CD14-positive monocyte (primary cell): ENCODE measurements around the gene KIF2A. TPM values are rescaled to one million over a fixed set of nuclear protein-coding genes. Genes with fewer than 3 reads are reported as not detected.

ENCODE experiments used
- DNase-seq, 3 donors: peaks; one replicate each; pipeline ENCODE4 v3.0.0-alpha.2; 2011 to 2022
- H2AFZ ChIP-seq: 2 replicates; pipeline ENCODE4 v1.6.0; 2012; ENCODE audit warnings: mild to moderate bottlenecking, low read depth, low read length, inconsistent platforms; ENCODE audit not compliant: insufficient read depth, poor library complexity, severe bottlenecking
- H3K27ac ChIP-seq, 2 donors: 1 replicate in 1 of 2; 2 replicates in 1 of 2; pipeline ENCODE4 v1.5.1; 2012 to 2013; ENCODE audit warnings: low read length in 2 of 2, control low read depth in 1 of 2, inconsistent platforms in 1 of 2, low read depth in 1 of 2, mild to moderate bottlenecking in 1 of 2
- H3K27me3 ChIP-seq, 2 donors: one replicate each; pipeline versions ENCODE4 v1.6.0 to v1.6.1; 2011 to 2013; ENCODE audit warnings: low read length in 2 of 2; ENCODE audit not compliant: control insufficient read depth in 2 of 2, insufficient read depth in 2 of 2
- H3K36me3 ChIP-seq, 2 donors: replicated peaks in 1 of 2; 1 replicate in 1 of 2; 2 replicates in 1 of 2; pipeline versions ENCODE4 v1.5.1 to v1.6.1; 2012 to 2013; ENCODE audit warnings: low read length in 2 of 2, control low read depth in 1 of 2, inconsistent platforms in 1 of 2, mild to moderate bottlenecking in 1 of 2; ENCODE audit not compliant: insufficient read depth in 2 of 2, control insufficient read depth in 1 of 2
- H3K4me1 ChIP-seq, 2 donors: 1 replicate in 1 of 2; 2 replicates in 1 of 2; pipeline versions ENCODE4 v1.5.1 to v1.6.1; 2012 to 2013; ENCODE audit warnings: low read length in 2 of 2, control low read depth in 1 of 2, inconsistent platforms in 1 of 2, mild to moderate bottlenecking in 1 of 2, moderate library complexity in 1 of 2; ENCODE audit not compliant: insufficient read depth in 2 of 2, control insufficient read depth in 1 of 2
- H3K4me2 ChIP-seq: replicated peaks from 2 replicates; pipeline ENCODE3; 2012; ENCODE audit warnings: low read length, moderate library complexity, mild to moderate bottlenecking; ENCODE audit not compliant: poor library complexity, severe bottlenecking; ENCODE audit errors: extremely low read depth
- H3K4me3 ChIP-seq, 3 experiments: fragments of 200-600 bp in 1 of 3; sonication (generic) in 1 of 3; replicated peaks in 1 of 3; 1 replicate in 2 of 3; 2 replicates in 1 of 3; pipeline ENCODE4 v1.5.1; 2011 to 2013; ENCODE audit warnings: low read length in 3 of 3, mild to moderate bottlenecking in 3 of 3, control low read depth in 2 of 3, low read depth in 2 of 3, inconsistent platforms in 1 of 3, moderate library complexity in 1 of 3
- H3K79me2 ChIP-seq: 2 replicates; pipeline ENCODE4 v1.6.0; 2012; ENCODE audit warnings: mild to moderate bottlenecking, control low read depth, inconsistent platforms, low read length, moderate library complexity; ENCODE audit not compliant: insufficient read depth
- H3K9ac ChIP-seq: 2 replicates; pipeline ENCODE4 v1.6.0; 2017; ENCODE audit warnings: low read length, mild to moderate bottlenecking; ENCODE audit not compliant: insufficient read depth, poor library complexity, severe bottlenecking
- H3K9me3 ChIP-seq, 2 donors: replicated peaks in 1 of 2; 1 replicate in 1 of 2; 2 replicates in 1 of 2; pipeline versions ENCODE4 v1.5.1 to v1.6.1; 2012 to 2013; ENCODE audit warnings: low read length in 2 of 2, control low read depth in 1 of 2; ENCODE audit not compliant: control insufficient read depth in 1 of 2, insufficient read depth in 1 of 2
- H4K20me1 ChIP-seq: 2 replicates; pipeline ENCODE4 v1.6.0; 2012; ENCODE audit warnings: mild to moderate bottlenecking, low read length, control low read depth, moderate library complexity; ENCODE audit not compliant: insufficient read depth
- H3K27ac Mint-ChIP-seq, 7 donors: one replicate each; pipeline ENCODE4 v1.8.0; 2020; ENCODE audit warnings: mild to moderate bottlenecking in 7 of 7, mixed read lengths in 7 of 7, moderate library complexity in 6 of 7, inconsistent platforms in 2 of 7
- H3K27me3 Mint-ChIP-seq, 3 donors: one replicate each; pipeline ENCODE4 v1.8.0; 2021 to 2022; ENCODE audit warnings: low read depth in 3 of 3, mild to moderate bottlenecking in 3 of 3, mixed read lengths in 3 of 3, moderate library complexity in 3 of 3, inconsistent platforms in 1 of 3
- H3K36me3 Mint-ChIP-seq, 2 donors: one replicate each; pipeline ENCODE4 v1.8.0; 2020; ENCODE audit warnings: mixed read lengths in 2 of 2, inconsistent platforms in 1 of 2, mild to moderate bottlenecking in 1 of 2
- H3K4me1 Mint-ChIP-seq: one replicate; pipeline ENCODE4 v1.8.0; 2020; ENCODE audit warnings: mild to moderate bottlenecking, mixed read lengths
- H3K4me3 Mint-ChIP-seq, 2 donors: one replicate each; pipeline ENCODE4 v1.8.0; 2020; ENCODE audit warnings: mild to moderate bottlenecking in 2 of 2, mixed read lengths in 2 of 2, moderate library complexity in 1 of 2
- H3K9me3 Mint-ChIP-seq, 7 donors: one replicate each; pipeline ENCODE4 v1.8.0; 2020 to 2022; ENCODE audit warnings: mixed read lengths in 7 of 7, mild to moderate bottlenecking in 6 of 7, moderate library complexity in 6 of 7, inconsistent platforms in 2 of 7
- CTCF ChIP-seq: fragments of 200-600 bp; IDR thresholded peaks from one replicate; pipeline ENCODE4 v1.8.0; 2022; ENCODE audit warnings: antibody characterized with exemption, mild to moderate bottlenecking
- WGBS: methylation state at CpG from one replicate; pipeline ENCODE4 v1.1.5; 2013; ENCODE audit warnings: missing lambda C conversion rate; ENCODE audit not compliant: insufficient coverage; 5-methylcytosine and 5-hydroxymethylcytosine counted together
- intact Hi-C, 2 donors: fragments of 100-400 bp; cut with micrococcal nuclease; formaldehyde crosslinking; loops; one replicate each; pipeline versions ENCODE4 v1.15.0 to v1.15.1; 2023
- polyA plus RNA-seq, 3 donors: library from polyadenylated mRNA; depleted of rRNA in 1 of 3; unstranded in 2 of 3; stranded (reverse) in 1 of 3; fragments of 300-500 nt in 2 of 3; fragments of >200 nt in 1 of 3; fragmentation: Illumina TruSeq in 2 of 3; gene quantifications; 1 replicate in 2 of 3; 2 replicates in 1 of 3; pipeline ENCODE4 v1.2.3, GENCODE V29; 2012 to 2021

Gene KIF2A
- polyA plus RNA-seq, 3 donors: 9.7 to 24.6 (median 21.7) TPM

GRCh38 chr5:62374090-62374489 lies 68.1 kb downstream of the KIF2A start:
- H3K9ac ChIP-seq: no peak overlapping the region
- no peaks in the 10 kb centered on the region for H3K4me1 ChIP-seq
- intact Hi-C loops: no loop called here
- no peaks in the 10 kb centered on the region for H3K9me3 ChIP-seq
- no peak overlapping the region for H3K4me3 ChIP-seq
- Mint-ChIP-seq H3K4me3 (no peak overlapping the region), H3K9me3 (no peaks in the 10 kb centered on the region), H3K4me1 (no peaks in the 10 kb centered on the region), H3K27ac (no peak overlapping the region), H3K27me3 (no peaks in the 10 kb centered on the region), H3K36me3 (peaks cover 46 to 53% of the 10 kb centered on the region in 2 donors)
- H3K27me3 ChIP-seq: no peaks in the 10 kb centered on the region
- peaks cover 63 to 65% of the 10 kb centered on the region in 2 donors for H3K36me3 ChIP-seq
- H4K20me1 ChIP-seq: no peaks in the 10 kb centered on the region
- no peak for DNase-seq
- H3K79me2 ChIP-seq: no peaks in the 10 kb centered on the region
- TF ChIP-seq CTCF: no peak
- H3K4me2 ChIP-seq: no peak overlapping the region
- H2AFZ ChIP-seq: no peak overlapping the region
- WGBS: no CpG with 5 or more reads among the region's 1 CpG
- H3K27ac ChIP-seq: no peak overlapping the region

- no peaks in the 10 kb centered on the region for H3K9me3 ChIP-seq
- H3K4me1 ChIP-seq: no peaks in the 10 kb centered on the region
- H3K27me3 ChIP-seq: no peaks in the 10 kb centered on the region
- H2AFZ ChIP-seq: no peak overlapping the region
- H3K9ac ChIP-seq: no peak overlapping the region
- no peak overlapping the region for H3K4me3 ChIP-seq
- no peaks in the 10 kb centered on the region for H3K27me3 Mint-ChIP-seq
- H3K36me3 ChIP-seq: peaks cover 71 to 80% of the 10 kb centered on the region in 2 donors
- peaks cover 53 to 61% of the 10 kb centered on the region in 2 donors for H3K36me3 Mint-ChIP-seq
- H3K4me3 Mint-ChIP-seq: no peak overlapping the region
- H4K20me1 ChIP-seq: no peaks in the 10 kb centered on the region
- no peaks in the 10 kb centered on the region for H3K79me2 ChIP-seq
- intact Hi-C loops: no loop called here
- no peak overlapping the region for H3K27ac ChIP-seq
- H3K4me2 ChIP-seq: no peak overlapping the region
- DNase-seq: no peak
- no peak for TF ChIP-seq CTCF
- H3K4me1 Mint-ChIP-seq: no peaks in the 10 kb centered on the region
- no peaks in the 10 kb centered on the region for H3K9me3 Mint-ChIP-seq
- H3K27ac Mint-ChIP-seq: no peak overlapping the region
Measured at GRCh38 chr5:62375627-62376026, 69.6 kb downstream of the KIF2A start.
